Hepatocyte (in vitro differentiated cells): ENCODE data around the gene BTRC.

Experiments
- EZH2 ChIP-seq: fragments of 200-600 bp; sonication (generic); IDR thresholded peaks from 2 replicates; pipeline ENCODE4 v1.6.1; 2016; ENCODE audit warnings: antibody characterized with exemption, mild to moderate bottlenecking, borderline replicate concordance
- EZH2phosphoT487 ChIP-seq: fragments of 200-600 bp; sonication (generic); IDR thresholded peaks from one replicate; pipeline ENCODE4 v1.6.1; 2018; ENCODE audit warnings: antibody characterized with exemption, mild to moderate bottlenecking, low read depth, moderate library complexity; ENCODE audit not compliant: unreplicated experiment, severe bottlenecking
- TF ChIP-seq, protein P1 (sequence below): fragments of 200-600 bp; sonication (generic); IDR thresholded peaks from 2 replicates; pipeline ENCODE4 v1.5.1; 2016; ENCODE audit warnings: antibody characterized with exemption, mild to moderate bottlenecking; ENCODE audit not compliant: poor library complexity

- TF ChIP-seq, protein P1, sequence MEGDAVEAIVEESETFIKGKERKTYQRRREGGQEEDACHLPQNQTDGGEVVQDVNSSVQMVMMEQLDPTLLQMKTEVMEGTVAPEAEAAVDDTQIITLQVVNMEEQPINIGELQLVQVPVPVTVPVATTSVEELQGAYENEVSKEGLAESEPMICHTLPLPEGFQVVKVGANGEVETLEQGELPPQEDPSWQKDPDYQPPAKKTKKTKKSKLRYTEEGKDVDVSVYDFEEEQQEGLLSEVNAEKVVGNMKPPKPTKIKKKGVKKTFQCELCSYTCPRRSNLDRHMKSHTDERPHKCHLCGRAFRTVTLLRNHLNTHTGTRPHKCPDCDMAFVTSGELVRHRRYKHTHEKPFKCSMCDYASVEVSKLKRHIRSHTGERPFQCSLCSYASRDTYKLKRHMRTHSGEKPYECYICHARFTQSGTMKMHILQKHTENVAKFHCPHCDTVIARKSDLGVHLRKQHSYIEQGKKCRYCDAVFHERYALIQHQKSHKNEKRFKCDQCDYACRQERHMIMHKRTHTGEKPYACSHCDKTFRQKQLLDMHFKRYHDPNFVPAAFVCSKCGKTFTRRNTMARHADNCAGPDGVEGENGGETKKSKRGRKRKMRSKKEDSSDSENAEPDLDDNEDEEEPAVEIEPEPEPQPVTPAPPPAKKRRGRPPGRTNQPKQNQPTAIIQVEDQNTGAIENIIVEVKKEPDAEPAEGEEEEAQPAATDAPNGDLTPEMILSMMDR: no peak
- TF ChIP-seq EZH2 (no peak), EZH2phosphoT487 (no peak)
These were observed 114.2 kb downstream of the BTRC start for GRCh38 chr10:101468159-101468558.
